SH-SY5Y (cell line): ENCODE results near the gene NFKBIE.

Experiments used
- GATA2 ChIP-seq: IDR thresholded peaks from 2 replicates; pipeline ENCODE4 v1.6.1; 2011; ENCODE audit warnings: mild to moderate bottlenecking, low read depth, low read length
- GATA3 ChIP-seq: IDR thresholded peaks from 2 replicates; pipeline ENCODE4 v1.6.1; 2011; ENCODE audit warnings: low read depth, mild to moderate bottlenecking, low read length, moderate library complexity

- no peak for TF ChIP-seq GATA3
- TF ChIP-seq GATA2, result no peak
Observed at GRCh38 chr6:44303842-44304241, 38.5 kb upstream of the NFKBIE start.
